Fibroblast of the aortic adventitia (primary cell): ENCODE results near the gene NCS1. TPM values are rescaled to one million over a fixed set of nuclear protein-coding genes. Genes with fewer than 3 reads are reported as not detected.

Source experiments
- DNase-seq: peaks from one replicate; pipeline ENCODE4 v3.0.0-alpha.2; 2010; ENCODE audit warnings: low read depth
- H3K4me3 ChIP-seq: 2 replicates; pipeline ENCODE4 v1.5.1; 2011; ENCODE audit warnings: low read depth, mild to moderate bottlenecking, control low read depth, low read length, moderate library complexity
- total RNA-seq: library from RNA; depleted of rRNA; stranded (reverse); fragments of >200 nt; gene quantifications from 2 replicates; pipeline ENCODE4 v1.2.3, GENCODE V29; 2012; ENCODE audit warnings: low replicate concordance
- TF ChIP-seq, protein P1 (sequence below): IDR thresholded peaks from 2 replicates; pipeline ENCODE4 v1.5.1; 2011; ENCODE audit warnings: mild to moderate bottlenecking, low read length, control low read depth, inconsistent platforms; ENCODE audit not compliant: insufficient read depth

NCS1 gene
- total RNA-seq, 1 donor = 39.2 TPM

DNA sequence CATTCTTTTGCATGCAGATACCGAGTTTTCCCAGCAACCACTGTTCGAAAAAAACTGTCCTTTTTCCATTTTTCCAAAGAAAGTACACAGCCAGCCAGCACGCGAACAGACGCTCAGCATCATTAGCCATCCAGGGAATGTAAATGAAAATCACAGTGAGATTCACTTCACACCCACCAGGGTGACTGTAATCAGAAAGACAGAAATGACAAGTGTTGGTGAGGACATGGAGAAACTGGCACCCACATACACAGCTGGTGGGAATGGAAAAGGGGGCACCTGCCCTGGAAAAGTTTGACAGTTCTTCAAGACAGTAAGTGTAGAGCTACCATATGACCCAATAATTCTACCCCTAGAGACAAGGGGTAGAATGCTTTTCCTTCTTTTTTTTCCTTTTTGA is 25.0 kb upstream of the NCS1 start:
- TF ChIP-seq, protein P1, sequence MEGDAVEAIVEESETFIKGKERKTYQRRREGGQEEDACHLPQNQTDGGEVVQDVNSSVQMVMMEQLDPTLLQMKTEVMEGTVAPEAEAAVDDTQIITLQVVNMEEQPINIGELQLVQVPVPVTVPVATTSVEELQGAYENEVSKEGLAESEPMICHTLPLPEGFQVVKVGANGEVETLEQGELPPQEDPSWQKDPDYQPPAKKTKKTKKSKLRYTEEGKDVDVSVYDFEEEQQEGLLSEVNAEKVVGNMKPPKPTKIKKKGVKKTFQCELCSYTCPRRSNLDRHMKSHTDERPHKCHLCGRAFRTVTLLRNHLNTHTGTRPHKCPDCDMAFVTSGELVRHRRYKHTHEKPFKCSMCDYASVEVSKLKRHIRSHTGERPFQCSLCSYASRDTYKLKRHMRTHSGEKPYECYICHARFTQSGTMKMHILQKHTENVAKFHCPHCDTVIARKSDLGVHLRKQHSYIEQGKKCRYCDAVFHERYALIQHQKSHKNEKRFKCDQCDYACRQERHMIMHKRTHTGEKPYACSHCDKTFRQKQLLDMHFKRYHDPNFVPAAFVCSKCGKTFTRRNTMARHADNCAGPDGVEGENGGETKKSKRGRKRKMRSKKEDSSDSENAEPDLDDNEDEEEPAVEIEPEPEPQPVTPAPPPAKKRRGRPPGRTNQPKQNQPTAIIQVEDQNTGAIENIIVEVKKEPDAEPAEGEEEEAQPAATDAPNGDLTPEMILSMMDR = no peak
- no peak overlapping the region for H3K4me3 ChIP-seq
- DNase-seq = no peak

DNA sequence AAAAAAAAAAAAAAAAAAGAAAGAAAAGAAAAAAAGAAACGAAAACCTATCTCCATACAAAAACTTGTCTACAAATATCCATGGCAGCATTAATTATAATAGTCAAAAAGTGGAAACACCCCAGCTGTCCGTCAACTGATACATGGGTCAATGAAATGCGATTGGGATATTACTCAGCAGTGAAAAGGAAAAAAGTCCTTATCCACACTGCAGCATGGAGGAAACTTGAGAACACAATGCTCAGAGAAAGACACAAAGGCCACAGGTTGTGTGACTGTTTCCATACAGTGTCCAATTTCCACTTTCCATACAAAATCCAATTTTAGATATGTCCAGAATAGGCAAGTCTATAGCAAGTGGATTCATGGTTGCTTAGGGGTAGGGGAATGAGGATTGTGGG is 24.3 kb upstream of the NCS1 start:
- no peak for DNase-seq
- TF ChIP-seq, protein P1 = no peak
- no peak overlapping the region for H3K4me3 ChIP-seq

DNA sequence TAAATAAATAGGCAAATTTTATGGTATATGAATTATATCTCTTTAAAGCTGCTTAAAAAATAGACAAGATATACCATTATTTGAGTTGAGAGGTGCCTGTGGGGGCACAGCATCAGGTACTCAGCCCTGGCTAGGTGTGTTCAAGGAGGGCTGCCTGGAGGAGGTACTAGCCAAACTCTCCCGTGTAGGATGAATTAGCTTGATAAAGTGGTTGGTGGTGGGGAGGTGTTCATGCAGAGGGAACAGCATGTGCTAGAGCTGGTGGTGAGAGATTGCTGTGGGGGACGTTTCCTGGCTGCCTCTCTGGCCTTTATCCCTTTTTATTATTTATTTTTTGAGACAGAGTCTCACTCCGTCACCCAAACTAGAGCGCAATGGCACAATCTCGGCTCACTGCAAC is 23.2 kb upstream of the NCS1 start:
- DNase-seq = no peak
- no peak overlapping the region for H3K4me3 ChIP-seq
- TF ChIP-seq, protein P1 = no peak

DNA sequence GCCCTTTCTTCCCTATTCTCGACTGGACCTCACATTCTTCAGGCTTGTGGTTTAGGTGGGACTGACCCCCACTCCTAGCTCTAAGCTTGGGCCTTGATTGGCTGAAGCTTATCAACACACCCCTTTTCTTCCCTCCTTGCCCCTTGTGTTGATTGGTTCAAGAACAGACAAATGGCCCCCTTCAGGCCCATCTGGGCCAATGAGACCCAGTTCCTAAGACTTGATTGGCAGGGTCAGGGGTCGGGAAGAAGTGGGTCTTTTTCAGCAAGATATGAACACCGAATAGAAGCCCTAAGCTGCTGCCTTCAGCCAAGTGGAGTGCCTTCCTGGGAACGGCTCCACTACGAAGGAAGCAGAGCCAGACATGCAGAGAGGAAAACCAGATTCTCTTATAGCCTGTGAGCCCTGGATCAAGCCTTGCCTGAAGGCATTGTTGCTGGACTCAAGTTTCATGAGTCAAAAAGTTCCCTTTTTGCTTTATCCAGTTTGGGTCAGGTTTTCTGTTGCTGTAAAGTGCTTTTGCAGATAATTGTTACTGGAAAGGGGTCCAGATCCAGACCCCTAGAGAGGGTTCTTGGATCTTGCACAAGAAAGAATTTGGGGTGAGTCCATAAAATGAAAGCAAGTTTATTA is 22.4 kb upstream of the NCS1 start:
- DNase-seq = no peak
- H3K4me3 ChIP-seq = no peak overlapping the region
- TF ChIP-seq, protein P1 = no peak

DNA sequence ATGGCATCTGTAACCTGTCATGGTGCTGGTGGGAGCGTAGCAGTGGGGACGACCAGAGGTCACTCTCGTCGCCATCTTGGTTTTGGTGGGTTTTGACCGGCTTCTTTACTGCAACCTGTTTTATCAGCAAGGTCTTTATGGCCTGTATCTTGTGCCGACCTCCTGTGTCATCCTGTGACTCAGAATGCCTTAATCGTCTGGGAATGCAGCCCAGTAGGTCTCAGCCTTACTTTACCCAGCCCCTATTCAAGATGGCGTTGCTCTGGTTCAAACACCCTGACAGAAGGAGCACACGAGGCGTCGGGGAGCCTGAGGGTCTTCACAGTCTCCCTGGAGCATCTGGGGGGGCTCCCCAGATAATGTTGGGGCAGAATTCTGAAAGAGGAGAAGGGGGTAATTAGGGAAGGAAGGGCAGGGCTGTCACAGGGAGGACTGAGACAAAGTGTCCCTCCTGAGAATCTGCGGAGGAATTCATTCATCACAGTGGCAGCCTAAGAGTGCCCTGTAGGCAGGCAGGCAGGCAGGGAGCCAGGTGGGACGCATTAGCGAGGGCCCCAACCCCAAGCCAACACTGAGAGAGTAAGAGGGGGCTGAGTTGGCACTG is 21.3 kb upstream of the NCS1 start:
- H3K4me3 ChIP-seq = no peak overlapping the region
- no peak for DNase-seq
- TF ChIP-seq, protein P1 = no peak

DNA sequence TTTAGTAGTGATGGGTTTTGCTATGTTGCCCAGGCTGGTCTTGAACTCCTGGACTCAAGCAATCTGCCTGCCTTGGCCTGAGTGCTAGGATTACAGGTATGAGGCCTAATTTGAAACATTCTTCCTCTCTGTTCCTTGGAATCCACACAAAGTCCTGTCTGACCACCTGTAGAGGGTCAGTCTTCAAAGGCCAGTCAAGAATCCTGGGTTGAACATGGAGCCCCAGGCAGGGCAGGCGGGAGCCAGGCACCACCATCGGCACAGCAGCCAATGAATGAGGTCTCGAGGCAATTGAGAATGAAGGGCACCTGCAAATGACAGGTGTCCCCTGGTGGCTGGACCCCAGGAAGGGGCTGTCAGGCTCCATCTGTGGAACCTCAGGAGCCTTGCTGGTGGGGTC is 17.4 kb upstream of the NCS1 start:
- DNase-seq = no peak
- TF ChIP-seq, protein P1 = no peak
- no peak overlapping the region for H3K4me3 ChIP-seq

DNA sequence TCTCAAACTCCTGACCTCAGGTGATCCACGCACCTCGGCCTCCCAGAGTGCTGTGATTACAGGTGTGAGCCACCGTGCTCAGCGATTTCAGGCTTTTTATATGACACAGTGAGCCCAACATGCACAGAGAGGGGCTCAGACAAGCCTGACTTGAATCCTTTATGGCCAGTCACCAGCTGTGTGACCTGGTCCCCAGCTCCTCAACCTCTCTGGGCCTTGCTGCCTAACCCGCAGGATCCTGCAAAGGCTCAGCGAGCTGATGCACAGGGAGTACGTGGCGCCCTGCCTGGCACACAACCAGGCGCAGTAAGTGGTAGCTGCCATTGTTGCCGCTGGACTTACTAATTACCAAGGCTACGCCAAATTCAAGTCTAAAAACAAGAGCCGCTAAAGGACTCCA is 16.6 kb upstream of the NCS1 start:
- TF ChIP-seq, protein P1 = no peak
- H3K4me3 ChIP-seq = no peak overlapping the region
- no peak for DNase-seq
